ENCODE data around the gene CEP72.
"Not testable (repeated sequence)": the region's sequence is repeated elsewhere in the genome, so short reads cannot be mapped to it uniquely, and the experiment has no call there.

The CEP72 gene

GRCh38 chr5:619444-619843 is 7.3 kb downstream of the CEP72 start:
- DNase-seq: no peak

- no peak for DNase-seq
These were observed 8.0 kb downstream of the CEP72 start for GRCh38 chr5:620152-620551.

GRCh38 chr5:620586-621180 is 8.5 kb downstream of the CEP72 start:
- no peak for DNase-seq

- no peak for DNase-seq
These were observed 9.2 kb downstream of the CEP72 start for GRCh38 chr5:621341-621761.

- no peak for DNase-seq
These were observed 10.2 kb downstream of the CEP72 start for GRCh38 chr5:622359-622758.

GRCh38 chr5:622946-623522 is 10.9 kb downstream of the CEP72 start:
- DNase-seq: no peak

- no peak for DNase-seq
These were observed 11.4 kb downstream of the CEP72 start for GRCh38 chr5:623531-623930.

GRCh38 chr5:624118-624950 is 12.2 kb downstream of the CEP72 start:
- DNase-seq: no peak

- no peak for DNase-seq
These were observed 12.8 kb downstream of the CEP72 start for GRCh38 chr5:624951-625230.

- DNase-seq: no peak
These were observed 13.4 kb downstream of the CEP72 start for GRCh38 chr5:625516-625915.

- no peak for DNase-seq
These were observed 14.7 kb downstream of the CEP72 start for GRCh38 chr5:626850-627249.

- DNase-seq: no peak
These were observed 15.7 kb downstream of the CEP72 start for GRCh38 chr5:627840-628239.

- not testable (repeated sequence) for DNase-seq
These were observed 16.4 kb downstream of the CEP72 start for GRCh38 chr5:628351-629205.

- DNase-seq: no peak
These were observed 21.4 kb downstream of the CEP72 start for GRCh38 chr5:633501-633955.

- DNase-seq: no peak
These were observed 22.1 kb downstream of the CEP72 start for GRCh38 chr5:634191-634590.

- no peak for DNase-seq
These were observed 23.3 kb downstream of the CEP72 start for GRCh38 chr5:635306-636055.

GRCh38 chr5:636951-637350 is 24.8 kb downstream of the CEP72 start:
- no peak for DNase-seq

GRCh38 chr5:637581-638450 is 25.7 kb downstream of the CEP72 start:
- no peak for DNase-seq

GRCh38 chr5:638501-639252 is 26.5 kb downstream of the CEP72 start:
- DNase-seq: no peak

GRCh38 chr5:639253-639530 is 27.1 kb downstream of the CEP72 start:
- no peak for DNase-seq

- no peak for DNase-seq
These were observed 27.6 kb downstream of the CEP72 start for GRCh38 chr5:639584-640213.
